Activated CD4-positive, alpha-beta T cell treated with anti-CD3 and anti-CD28 coated beads, Interleukin-2, amount 50 U/mL, for 1 hour (primary cell): Measurements from ENCODE around the gene SHC4.
"Not testable (repeated sequence)": the region's sequence is repeated elsewhere in the genome, so short reads cannot be mapped to it uniquely, and the experiment has no call there.

ENCODE experiments used
- DNase-seq: peaks from one replicate; pipeline ENCODE4 v3.0.0-alpha.2; 2020

SHC4 gene

GRCh38 chr15:48922046-48922445 is 41.7 kb downstream of the SHC4 start:
- no peak for DNase-seq

- DNase-seq, result no peak
Measured at GRCh38 chr15:48916721-48917120, 47.0 kb downstream of the SHC4 start.

GRCh38 chr15:48915861-48916260 is 47.9 kb downstream of the SHC4 start:
- DNase-seq, result no peak

GRCh38 chr15:48914717-48915116 is 49.0 kb downstream of the SHC4 start:
- DNase-seq, result no peak

- no peak for DNase-seq
Measured at GRCh38 chr15:48913141-48913540, 50.6 kb downstream of the SHC4 start.

GRCh38 chr15:48910554-48910953 is 53.2 kb downstream of the SHC4 start:
- not testable (repeated sequence) for DNase-seq

GRCh38 chr15:48909313-48909712 is 54.4 kb downstream of the SHC4 start:
- DNase-seq, result not testable (repeated sequence)

GRCh38 chr15:48905847-48906246 is 57.9 kb downstream of the SHC4 start:
- DNase-seq, result no peak

- DNase-seq, result no peak
Measured at GRCh38 chr15:48905216-48905615, 58.5 kb downstream of the SHC4 start.

GRCh38 chr15:48904758-48905157 is 59.0 kb downstream of the SHC4 start:
- DNase-seq, result no peak

- DNase-seq, result no peak
Measured at GRCh38 chr15:48899793-48900192, 63.9 kb downstream of the SHC4 start.

- DNase-seq, result no peak
Measured at GRCh38 chr15:48898446-48898845, 65.3 kb downstream of the SHC4 start.

- no peak for DNase-seq
Measured at GRCh38 chr15:48898032-48898431, 65.7 kb downstream of the SHC4 start.

GRCh38 chr15:48896869-48897814 is 66.6 kb downstream of the SHC4 start:
- DNase-seq, result no peak

GRCh38 chr15:48893311-48893710 is 70.4 kb downstream of the SHC4 start:
- DNase-seq, result no peak

GRCh38 chr15:48891232-48891765 is 72.4 kb downstream of the SHC4 start:
- DNase-seq, result no peak

GRCh38 chr15:48890375-48890972 is 73.2 kb downstream of the SHC4 start:
- no peak for DNase-seq

GRCh38 chr15:48889925-48890324 is 73.8 kb downstream of the SHC4 start:
- no peak for DNase-seq

GRCh38 chr15:48888836-48889235 is 74.9 kb downstream of the SHC4 start:
- no peak for DNase-seq

- no peak for DNase-seq
Measured at GRCh38 chr15:48888191-48888590, 75.5 kb downstream of the SHC4 start.

- DNase-seq, result no peak
Measured at GRCh38 chr15:48887144-48887543, 76.6 kb downstream of the SHC4 start.

GRCh38 chr15:48883699-48884098 is 80.0 kb downstream of the SHC4 start:
- no peak for DNase-seq

GRCh38 chr15:48880070-48880634 is 83.6 kb downstream of the SHC4 start:
- no peak for DNase-seq
